HEK293 (cell line): Measurements from ENCODE around the gene POLDIP2.

Experiments used
- CTCF ChIA-PET: fragments of 350-600 bp; formaldehyde crosslinking; extraction: SDS; loops from one replicate; lab custom pipeline; 2021; ENCODE audit warnings: antibody characterized with exemption; lab: Yijun Ruan, JAX
- POLR2A ChIA-PET: fragments of 300-600 bp; formaldehyde crosslinking; extraction: SDS; loops from one replicate; lab custom pipeline; 2020; ENCODE audit warnings: antibody characterized with exemption, inconsistent platforms; lab: Yijun Ruan, JAX
- H3K27ac ChIP-seq: fragments of 200-500 bp; sonication (Bioruptor generic); 2 replicates; pipeline ENCODE4 v1.5.1; 2014; ENCODE audit warnings: low read depth, low read length, control low read depth, inconsistent platforms; ENCODE audit errors: extremely low read depth
- H3K36me3 ChIP-seq, 2 experiments: fragments of 200-500 bp in 1 of 2; sonication (Bioruptor generic) in 1 of 2; 1 replicate in 1 of 2; 2 replicates in 1 of 2; pipeline ENCODE4 v1.5.1; 2014 to 2017; ENCODE audit warnings: inconsistent platforms in 2 of 2, low read length in 2 of 2; ENCODE audit not compliant: control insufficient read depth in 2 of 2, insufficient read depth in 1 of 2
- H3K4me1 ChIP-seq: fragments of 200-500 bp; sonication (Bioruptor generic); 2 replicates; pipeline ENCODE4 v1.5.1; 2014; ENCODE audit warnings: mild to moderate bottlenecking, low read length, inconsistent platforms; ENCODE audit not compliant: control insufficient read depth, insufficient read depth
- H3K4me3 ChIP-seq: 2 replicates; pipeline ENCODE4 v1.5.1; 2011; ENCODE audit warnings: low read depth, mild to moderate bottlenecking, control low read depth, low read length, moderate library complexity
- H3K9me3 ChIP-seq: fragments of 200-500 bp; sonication (Bioruptor generic); 2 replicates; pipeline ENCODE4 v1.5.1; 2014; ENCODE audit warnings: low read depth, low read length, inconsistent platforms; ENCODE audit not compliant: control insufficient read depth, insufficient read depth
- ATF2 ChIP-seq: fragments of 450-650 bp; formaldehyde crosslinking; IDR thresholded peaks from 2 replicates; pipeline ENCODE4 v1.5.1; 2016; ENCODE audit warnings: missing biosample characterization, missing genetic modification characterization, low read depth
- EGR2 ChIP-seq: fragments of 450-650 bp; formaldehyde crosslinking; IDR thresholded peaks from 2 replicates; pipeline ENCODE4 v1.5.1; 2016; ENCODE audit warnings: low read depth, missing biosample characterization, missing genetic modification characterization
- HOXA7 ChIP-seq: sonication (generic); formaldehyde crosslinking; IDR thresholded peaks from 2 replicates; pipeline ENCODE4 v1.8.1; 2022; ENCODE audit warnings: missing genetic modification reagents, borderline replicate concordance
- KLF1 ChIP-seq: fragments of 450-650 bp; formaldehyde crosslinking; IDR thresholded peaks from 2 replicates; pipeline ENCODE4 v1.5.1; 2016; ENCODE audit warnings: missing biosample characterization, missing genetic modification characterization
- REST ChIP-seq: fragments of 450-650 bp; formaldehyde crosslinking; IDR thresholded peaks from 2 replicates; pipeline ENCODE4 v1.5.1; 2016; ENCODE audit warnings: missing biosample characterization, missing genetic modification characterization
- SCRT1 ChIP-seq: fragments of 450-650 bp; formaldehyde crosslinking; IDR thresholded peaks from 2 replicates; pipeline ENCODE4 v1.5.1; 2016; ENCODE audit warnings: missing biosample characterization, missing genetic modification characterization, borderline replicate concordance
- SETDB1 ChIP-seq: IDR thresholded peaks from one replicate; pipeline ENCODE4 v1.6.1; 2017; ENCODE audit warnings: mild to moderate bottlenecking, low read length, moderate library complexity, mixed read lengths; ENCODE audit not compliant: insufficient read length
- ZNF155 ChIP-seq: fragments of 450-650 bp; formaldehyde crosslinking; IDR thresholded peaks from 2 replicates; pipeline ENCODE4 v1.5.1; 2016; ENCODE audit warnings: missing biosample characterization, missing genetic modification characterization
- ZNF16 ChIP-seq: fragments of 450-650 bp; formaldehyde crosslinking; IDR thresholded peaks from 2 replicates; pipeline ENCODE4 v1.5.1; 2016; ENCODE audit warnings: low read depth, missing biosample characterization, missing genetic modification characterization
- ZNF202 ChIP-seq: fragments of 450-650 bp; formaldehyde crosslinking; IDR thresholded peaks from 2 replicates; pipeline ENCODE4 v1.5.1; 2016; ENCODE audit warnings: missing biosample characterization, missing genetic modification characterization, borderline replicate concordance
- ZNF530 ChIP-seq: fragments of 450-650 bp; formaldehyde crosslinking; IDR thresholded peaks from 2 replicates; pipeline ENCODE4 v1.5.1; 2016; ENCODE audit warnings: low read depth, missing biosample characterization, missing genetic modification characterization
- ZNF558 ChIP-seq: fragments of 450-650 bp; formaldehyde crosslinking; IDR thresholded peaks from 2 replicates; pipeline ENCODE4 v1.5.1; 2016; ENCODE audit warnings: missing biosample characterization, missing genetic modification characterization
- ZNF561 ChIP-seq: fragments of 450-650 bp; IDR thresholded peaks from 2 replicates; pipeline ENCODE4 v1.5.1; 2018; ENCODE audit warnings: missing biosample characterization, missing genetic modification characterization, borderline replicate concordance
- ZNF596 ChIP-seq: fragments of 450-650 bp; IDR thresholded peaks from 2 replicates; pipeline ENCODE4 v1.5.0; 2018; ENCODE audit warnings: missing biosample characterization, mild to moderate bottlenecking, missing genetic modification characterization, moderate library complexity
- ZNF692 ChIP-seq: fragments of 450-650 bp; formaldehyde crosslinking; IDR thresholded peaks from 2 replicates; pipeline ENCODE4 v1.5.1; 2016; ENCODE audit warnings: missing biosample characterization, missing genetic modification characterization
- ZNF707 ChIP-seq: fragments of 450-650 bp; formaldehyde crosslinking; IDR thresholded peaks from 2 replicates; pipeline ENCODE4 v1.5.1; 2016; ENCODE audit warnings: missing biosample characterization, missing genetic modification characterization
- ZNF843 ChIP-seq: fragments of 450-650 bp; formaldehyde crosslinking; IDR thresholded peaks from 2 replicates; pipeline ENCODE4 v1.5.1; 2016; ENCODE audit warnings: missing biosample characterization, missing genetic modification characterization
- TF ChIP-seq, protein P1 (sequence below): fragments of 450-650 bp; formaldehyde crosslinking; IDR thresholded peaks from 2 replicates; pipeline ENCODE4 v1.5.1; 2016; ENCODE audit warnings: missing biosample characterization, missing genetic modification characterization

POLDIP2 gene

DNA sequence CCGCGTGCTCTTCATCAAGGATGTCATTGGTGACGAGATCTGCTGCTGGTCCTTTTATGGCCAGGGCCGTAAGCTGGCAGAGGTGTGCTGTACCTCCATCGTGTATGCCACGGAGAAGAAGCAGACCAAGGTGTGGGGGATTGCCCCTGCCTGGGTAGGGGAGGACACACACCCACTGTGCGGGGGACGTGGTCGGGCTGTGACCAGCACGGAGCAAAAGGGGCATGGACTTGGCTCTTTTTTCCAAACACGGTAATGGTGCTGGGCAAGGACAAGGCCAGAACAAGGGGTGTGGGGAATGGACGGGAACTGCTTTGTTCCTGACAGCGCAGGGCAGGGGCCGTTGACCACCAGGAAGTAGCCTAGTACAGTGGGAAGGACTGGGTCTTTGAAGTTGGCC lies 15.0 kb downstream of the POLDIP2 start:
- peaks cover 11 to 83% of the 10 kb centered on the region in 2 experiments for H3K36me3 ChIP-seq
- no peak for TF ChIP-seq ZNF16 (tag by site-specific recombination)
- no peak for TF ChIP-seq SETDB1
- TF ChIP-seq, protein P1, sequence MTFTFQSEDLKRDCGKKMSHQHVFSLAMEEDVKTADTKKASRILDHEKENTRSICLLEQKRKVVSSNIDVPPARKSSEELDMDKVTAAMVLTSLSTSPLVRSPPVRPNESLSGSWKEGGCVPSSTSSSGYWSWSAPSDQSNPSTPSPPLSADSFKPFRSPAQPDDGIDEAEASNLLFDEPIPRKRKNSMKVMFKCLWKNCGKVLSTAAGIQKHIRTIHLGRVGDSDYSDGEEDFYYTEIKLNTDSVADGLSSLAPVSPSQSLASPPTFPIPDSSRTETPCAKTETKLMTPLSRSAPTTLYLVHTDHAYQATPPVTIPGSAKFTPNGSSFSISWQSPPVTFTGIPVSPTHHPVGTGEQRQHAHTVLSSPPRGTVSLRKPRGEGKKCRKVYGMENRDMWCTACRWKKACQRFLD (tag by site-specific recombination): no peak
- no peak for TF ChIP-seq REST
- H3K9me3 ChIP-seq: no peaks in the 10 kb centered on the region
- no peaks in the 10 kb centered on the region for H3K4me1 ChIP-seq
- no peak overlapping the region for H3K4me3 ChIP-seq
- CTCF ChIA-PET: no interaction called here
- POLR2A ChIA-PET: interaction anchor here (1.0 kb wide), 1 partner anchor 10 kb away, joined by 3 read pairs; no protein-coding TSS in a partner anchor
- no peak overlapping the region for H3K27ac ChIP-seq

DNA sequence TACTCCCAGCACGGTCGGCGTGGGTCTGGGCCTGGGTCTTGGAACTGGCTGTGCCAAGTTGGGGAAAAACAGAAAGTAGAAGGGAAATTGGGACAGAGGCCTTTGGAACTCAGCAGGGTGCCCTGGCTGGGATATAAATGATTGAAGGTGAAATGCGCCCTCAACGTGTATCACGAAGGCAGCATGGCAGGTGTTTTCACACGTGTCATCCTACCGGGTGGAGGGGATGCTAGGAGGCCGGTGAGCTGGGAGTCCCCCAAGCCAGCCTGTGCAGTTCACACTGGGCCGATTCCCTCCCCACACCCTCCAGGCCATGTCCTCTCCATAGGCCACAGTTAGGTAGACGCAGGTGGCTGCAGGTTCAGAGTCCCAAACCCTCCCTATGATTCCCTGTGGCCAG lies 15.8 kb downstream of the POLDIP2 start:
- Histone ChIP-seq H3K36me3 (peaks cover 9 to 75% of the 10 kb centered on the region in 2 experiments; a peak in 1 of 3 replicates), H3K4me1 (peaks cover 4% of the 10 kb centered on the region), H3K27ac (no peak overlapping the region), H3K4me3 (no peak overlapping the region), H3K9me3 (no peaks in the 10 kb centered on the region)
- POLR2A ChIA-PET: interaction anchor here (1.0 kb wide), 1 partner anchor 10 kb away, joined by 3 read pairs; no protein-coding TSS in a partner anchor
- TF ChIP-seq ATF2 (tag by site-specific recombination) (no peak), ZNF558 (tag by site-specific recombination) (no peak), ZNF561 (no peak), ZNF596 (tag by site-specific recombination) (no peak)
- CTCF ChIA-PET: no interaction called here

DNA sequence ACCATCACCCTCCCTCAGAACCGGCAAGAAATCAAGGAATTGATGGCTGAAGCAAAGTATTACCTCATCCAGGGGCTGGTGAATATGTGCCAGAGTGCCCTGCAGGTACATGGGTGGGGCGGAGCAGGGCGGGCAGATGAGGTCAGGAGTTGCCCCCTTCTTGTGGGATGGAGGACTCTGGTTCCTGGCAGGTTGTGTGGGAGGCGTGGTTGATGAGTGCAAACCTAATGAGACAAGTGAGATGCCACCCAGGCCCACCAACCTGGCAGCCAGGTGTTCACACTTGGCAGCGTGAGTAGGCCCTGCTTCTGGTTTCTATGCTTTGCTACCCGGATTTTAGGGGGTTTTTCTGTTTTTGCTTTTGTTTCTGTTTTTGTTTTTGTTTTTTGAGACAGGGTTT lies 17.0 kb downstream of the POLDIP2 start:
- Histone ChIP-seq H3K9me3 (no peaks in the 10 kb centered on the region), H3K36me3 (peaks cover 5 to 64% of the 10 kb centered on the region in 2 experiments; a peak in 1 of 3 replicates), H3K4me3 (no peak overlapping the region), H3K27ac (no peak overlapping the region), H3K4me1 (peaks cover 6% of the 10 kb centered on the region)
- POLR2A ChIA-PET: interaction anchor here (0.7 kb wide), 1 partner anchor 16 kb away, joined by 3 read pairs; no protein-coding TSS in a partner anchor
- TF ChIP-seq EGR2 (tag by site-specific recombination) (peak; percentile 33; the same call in 1 of the 2 replicates), KLF1 (0 out of 2 replicates have a peak, but pooled peaks have one; percentile 20), ZNF843 (tag by site-specific recombination) (no peak)
- CTCF ChIA-PET: interaction anchor here (0.6 kb wide), 1 partner anchor 89 kb away, joined by 5 read pairs; no protein-coding TSS in a partner anchor

GRCh38 chr17:28339431-28339830 lies 17.9 kb downstream of the POLDIP2 start:
- Histone ChIP-seq H3K36me3 (peaks cover 5 to 54% of the 10 kb centered on the region in 2 experiments; a peak in 1 of 3 replicates), H3K9me3 (no peaks in the 10 kb centered on the region), H3K27ac (no peak overlapping the region), H3K4me1 (peaks cover 9% of the 10 kb centered on the region), H3K4me3 (no peak overlapping the region)
- ChIA-PET CTCF (interaction anchor here (1.0 kb wide), 1 partner anchor 77 kb away, joined by 3 read pairs; no protein-coding TSS in a partner anchor), POLR2A (interaction anchor here (0.7 kb wide), 1 partner anchor 41 kb away, joined by 3 read pairs; no protein-coding TSS in a partner anchor)
- TF ChIP-seq ZNF530 (no peak), HOXA7 (no peak), ZNF707 (tag by site-specific recombination) (no peak), ZNF155 (tag by site-specific recombination) (no peak), SCRT1 (tag by site-specific recombination) (no peak), ZNF202 (no peak), ZNF692 (no peak)
